SHP77 treated with DMSO at 0.1 percent for 48 hours (cell line): ENCODE data around the gene TRRAP.

Source experiments
- DNase-seq: peaks from one replicate; lab custom pipeline; 2025; lab: John Stamatoyannopoulos, UW

The TRRAP gene

GRCh38 chr7:98949336-98950044 lies 71.2 kb downstream of the TRRAP start:
- no peak for DNase-seq

GRCh38 chr7:98955992-98956391 lies 77.7 kb downstream of the TRRAP start:
- DNase-seq: no peak

- DNase-seq: no peak
These were observed 78.1 kb downstream of the TRRAP start for GRCh38 chr7:98956469-98956868.

- no peak for DNase-seq
These were observed 78.6 kb downstream of the TRRAP start for GRCh38 chr7:98956937-98957336.

GRCh38 chr7:98957766-98958165 lies 79.4 kb downstream of the TRRAP start:
- no peak for DNase-seq

GRCh38 chr7:98958968-98959367 lies 80.6 kb downstream of the TRRAP start:
- no peak for DNase-seq

GRCh38 chr7:98963305-98963704 lies 85.0 kb downstream of the TRRAP start:
- no peak for DNase-seq

GRCh38 chr7:98964596-98964995 lies 86.3 kb downstream of the TRRAP start:
- no peak for DNase-seq

GRCh38 chr7:98968621-98969020 lies 90.3 kb downstream of the TRRAP start:
- no peak for DNase-seq

GRCh38 chr7:98969386-98969785 lies 91.1 kb downstream of the TRRAP start:
- no peak for DNase-seq

GRCh38 chr7:98970016-98970615 lies 91.8 kb downstream of the TRRAP start:
- DNase-seq: no peak

- DNase-seq: no peak
These were observed 92.5 kb downstream of the TRRAP start for GRCh38 chr7:98970805-98971204.

- no peak for DNase-seq
These were observed 95.9 kb downstream of the TRRAP start for GRCh38 chr7:98974205-98974604.

GRCh38 chr7:98974906-98975816 lies 96.8 kb downstream of the TRRAP start:
- no peak for DNase-seq

- DNase-seq: no peak
These were observed 98.3 kb downstream of the TRRAP start for GRCh38 chr7:98976396-98977185.

GRCh38 chr7:98978672-98979071 lies 100.3 kb downstream of the TRRAP start:
- no peak for DNase-seq

- DNase-seq: no peak
These were observed 103.4 kb downstream of the TRRAP start for GRCh38 chr7:98981701-98982100.

GRCh38 chr7:98982686-98983085 lies 104.4 kb downstream of the TRRAP start:
- no peak for DNase-seq

- DNase-seq: no peak
These were observed 105.8 kb downstream of the TRRAP start for GRCh38 chr7:98984126-98984525.

- DNase-seq: no peak
These were observed 107.1 kb downstream of the TRRAP start for GRCh38 chr7:98985406-98985805.

- DNase-seq: no peak
These were observed 107.6 kb downstream of the TRRAP start for GRCh38 chr7:98985945-98986344.

GRCh38 chr7:98988641-98989040 lies 110.3 kb downstream of the TRRAP start:
- no peak for DNase-seq
